ENCODE measurements around the gene TIMP2. TPM values are rescaled to one million over a fixed set of nuclear protein-coding genes. Genes with fewer than 3 reads are reported as not detected.

The TIMP2 gene
- polyA plus RNA-seq, 2 of the 4 experiments (the other 2 are of a cell fraction), result 68.1 to 166 TPM

- ChIA-PET CTCF (interaction anchor here (1.0 to 5.7 kb wide), 8 partner anchors 9 to 87 kb away, joined by 3 to 62 read pairs (median 8); no protein-coding TSS in a partner anchor), POLR2A (no interaction called here)
- H3K4me3 ChIP-seq, result no peak overlapping the region
- TF ChIP-seq HEYL (CRISPR knock-in tag; IDR thresholded peaks at IDR 0.05) (no peak), HOXB13 (CRISPR knock-in tag; IDR thresholded peaks at IDR 0.05; ENCODE audit: low read depth) (no peak), KDM1A (IDR thresholded peaks at IDR 0.05; ENCODE audit: low read depth) (no peak), E2F6 (IDR thresholded peaks at IDR 0.05; ENCODE audit: borderline replicate concordance, low read depth) (no peak), RARB (CRISPR knock-in tag; IDR thresholded peaks at IDR 0.05) (no peak), POLR2AphosphoS2 (conservative IDR thresholded peaks at IDR 0.05; ENCODE audit: low read length) (no peak), KDM5A (IDR thresholded peaks at IDR 0.05) (no peak), MAFK (IDR thresholded peaks at IDR 0.05; ENCODE audit: partially characterized antibody) (no peak), CEBPB (IDR thresholded peaks at IDR 0.05) (no peak), RNF2 (IDR thresholded peaks at IDR 0.05; ENCODE audit: borderline replicate concordance, low read depth) (no peak), NPAS2 (CRISPR knock-in tag; IDR thresholded peaks at IDR 0.05; ENCODE audit: borderline replicate concordance) (no peak), CHD2 (IDR thresholded peaks at IDR 0.05; ENCODE audit: low read length, partially characterized antibody) (no peak), USF2 (IDR thresholded peaks at IDR 0.05) (no peak), ZSCAN20 (CRISPR knock-in tag; IDR thresholded peaks at IDR 0.05) (no peak), FOXS1 (CRISPR knock-in tag; IDR thresholded peaks at IDR 0.05) (no peak), MYC (IDR thresholded peaks at IDR 0.05; ENCODE audit: borderline replicate concordance, low read length) (no peak), JUN (IDR thresholded peaks at IDR 0.05) (no peak), FOSL2 (IDR thresholded peaks at IDR 0.05) (no peak), FOSL2 (CRISPR knock-in tag; IDR thresholded peaks at IDR 0.05) (no peak)
- TF ChIP-seq, protein P1, sequence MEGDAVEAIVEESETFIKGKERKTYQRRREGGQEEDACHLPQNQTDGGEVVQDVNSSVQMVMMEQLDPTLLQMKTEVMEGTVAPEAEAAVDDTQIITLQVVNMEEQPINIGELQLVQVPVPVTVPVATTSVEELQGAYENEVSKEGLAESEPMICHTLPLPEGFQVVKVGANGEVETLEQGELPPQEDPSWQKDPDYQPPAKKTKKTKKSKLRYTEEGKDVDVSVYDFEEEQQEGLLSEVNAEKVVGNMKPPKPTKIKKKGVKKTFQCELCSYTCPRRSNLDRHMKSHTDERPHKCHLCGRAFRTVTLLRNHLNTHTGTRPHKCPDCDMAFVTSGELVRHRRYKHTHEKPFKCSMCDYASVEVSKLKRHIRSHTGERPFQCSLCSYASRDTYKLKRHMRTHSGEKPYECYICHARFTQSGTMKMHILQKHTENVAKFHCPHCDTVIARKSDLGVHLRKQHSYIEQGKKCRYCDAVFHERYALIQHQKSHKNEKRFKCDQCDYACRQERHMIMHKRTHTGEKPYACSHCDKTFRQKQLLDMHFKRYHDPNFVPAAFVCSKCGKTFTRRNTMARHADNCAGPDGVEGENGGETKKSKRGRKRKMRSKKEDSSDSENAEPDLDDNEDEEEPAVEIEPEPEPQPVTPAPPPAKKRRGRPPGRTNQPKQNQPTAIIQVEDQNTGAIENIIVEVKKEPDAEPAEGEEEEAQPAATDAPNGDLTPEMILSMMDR (IDR thresholded peaks at IDR 0.05), result no peak
- no peak for ATAC-seq
- no peak overlapping the region for H3K27ac ChIP-seq
- no peak overlapping the region for H3K4me2 ChIP-seq
- peaks cover 15% of the 10 kb centered on the region for H3K4me1 ChIP-seq
- WGBS (ENCODE audit: missing lambda C conversion rate), result 74% methylated on average over 8 of the region's 10 CpGs
- no peak for DNase-seq (ENCODE audit: low read depth in 1 of 2, low spot score in 1 of 2)
- H3K9me3 ChIP-seq, result peaks cover 30% of the 10 kb centered on the region
- FAIRE-seq, result no peak
Observed at GRCh38 chr17:78952706-78953105, 27.5 kb upstream of the TIMP2 start.

DNA sequence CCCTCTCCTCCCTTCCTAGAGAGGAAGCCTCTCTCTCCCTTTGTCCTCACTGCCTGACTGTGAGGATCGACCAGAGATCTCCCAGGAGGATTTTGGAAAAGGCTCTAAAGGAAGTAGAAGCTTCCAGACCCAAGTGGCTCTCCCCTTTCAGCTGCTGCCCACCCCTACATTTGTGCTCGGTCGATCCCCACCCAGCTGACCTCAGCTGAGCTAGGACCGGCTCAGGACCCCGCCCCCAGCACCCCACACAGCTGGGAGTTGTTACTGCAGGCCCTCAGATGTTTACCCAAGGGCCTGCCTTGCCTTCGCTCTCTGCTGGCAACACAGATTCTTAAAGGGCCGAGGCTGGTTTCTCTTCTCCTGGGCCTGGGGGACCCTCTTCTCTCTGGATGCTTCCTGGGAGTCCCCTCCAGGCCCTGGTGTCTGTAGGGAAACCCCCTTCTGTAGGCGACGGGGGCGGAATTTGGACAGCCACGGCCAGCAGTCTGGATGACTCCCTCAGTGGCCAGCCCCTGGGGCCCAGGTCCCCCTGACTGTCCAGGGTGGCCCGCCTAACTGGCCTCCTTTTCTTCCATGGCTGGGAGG lies 26.9 kb upstream of the TIMP2 start:
- ATAC-seq, result no peak
- Histone ChIP-seq H3K27ac (no peak overlapping the region), H3K4me1 (peaks cover 9% of the 10 kb centered on the region), H3K4me2 (no peak overlapping the region), H3K9me3 (peaks cover 30% of the 10 kb centered on the region), H3K4me3 (no peak overlapping the region)
- CTCF ChIA-PET, result interaction anchor here (0.9 to 5.7 kb wide), 11 partner anchors 8 to 86 kb away, joined by 3 to 62 read pairs (median 4); no protein-coding TSS in a partner anchor
- FAIRE-seq, result no peak
- POLR2A ChIA-PET, result no interaction called here
- DNase-seq (ENCODE audit: low read depth in 1 of 2, low spot score in 1 of 2), result no peak
- 72% methylated on average over 12 of the region's 12 CpGs for WGBS (ENCODE audit: missing lambda C conversion rate)
- TF ChIP-seq, protein P2, sequence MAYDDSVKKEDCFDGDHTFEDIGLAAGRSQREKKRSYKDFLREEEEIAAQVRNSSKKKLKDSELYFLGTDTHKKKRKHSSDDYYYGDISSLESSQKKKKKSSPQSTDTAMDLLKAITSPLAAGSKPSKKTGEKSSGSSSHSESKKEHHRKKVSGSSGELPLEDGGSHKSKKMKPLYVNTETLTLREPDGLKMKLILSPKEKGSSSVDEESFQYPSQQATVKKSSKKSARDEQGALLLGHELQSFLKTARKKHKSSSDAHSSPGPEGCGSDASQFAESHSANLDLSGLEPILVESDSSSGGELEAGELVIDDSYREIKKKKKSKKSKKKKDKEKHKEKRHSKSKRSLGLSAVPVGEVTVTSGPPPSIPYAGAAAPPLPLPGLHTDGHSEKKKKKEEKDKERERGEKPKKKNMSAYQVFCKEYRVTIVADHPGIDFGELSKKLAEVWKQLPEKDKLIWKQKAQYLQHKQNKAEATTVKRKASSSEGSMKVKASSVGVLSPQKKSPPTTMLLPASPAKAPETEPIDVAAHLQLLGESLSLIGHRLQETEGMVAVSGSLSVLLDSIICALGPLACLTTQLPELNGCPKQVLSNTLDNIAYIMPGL (CRISPR knock-in tag; IDR thresholded peaks at IDR 0.05; ENCODE audit: borderline replicate concordance), result no peak
- TF ChIP-seq ZSCAN20 (CRISPR knock-in tag; IDR thresholded peaks at IDR 0.05), result no peak
- no peak for TF ChIP-seq RCOR1 (IDR thresholded peaks at IDR 0.05; ENCODE audit: low read depth, low read length)
- TF ChIP-seq, protein P3, sequence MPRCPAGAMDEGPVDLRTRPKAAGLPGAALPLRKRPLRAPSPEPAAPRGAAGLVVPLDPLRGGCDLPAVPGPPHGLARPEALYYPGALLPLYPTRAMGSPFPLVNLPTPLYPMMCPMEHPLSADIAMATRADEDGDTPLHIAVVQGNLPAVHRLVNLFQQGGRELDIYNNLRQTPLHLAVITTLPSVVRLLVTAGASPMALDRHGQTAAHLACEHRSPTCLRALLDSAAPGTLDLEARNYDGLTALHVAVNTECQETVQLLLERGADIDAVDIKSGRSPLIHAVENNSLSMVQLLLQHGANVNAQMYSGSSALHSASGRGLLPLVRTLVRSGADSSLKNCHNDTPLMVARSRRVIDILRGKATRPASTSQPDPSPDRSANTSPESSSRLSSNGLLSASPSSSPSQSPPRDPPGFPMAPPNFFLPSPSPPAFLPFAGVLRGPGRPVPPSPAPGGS (IDR thresholded peaks at IDR 0.05), result no peak
- no peak for TF ChIP-seq RFX5 (IDR thresholded peaks at IDR 0.05)
- no peak for TF ChIP-seq CBX2 (IDR thresholded peaks at IDR 0.05; ENCODE audit: borderline replicate concordance, low read depth)
- no peak for TF ChIP-seq TP53 (CRISPR knock-in tag; IDR thresholded peaks at IDR 0.05)
- TF ChIP-seq USF2 (IDR thresholded peaks at IDR 0.05), result no peak
- no peak for TF ChIP-seq SMC3 (IDR thresholded peaks at IDR 0.05)
- TF ChIP-seq, protein P4, sequence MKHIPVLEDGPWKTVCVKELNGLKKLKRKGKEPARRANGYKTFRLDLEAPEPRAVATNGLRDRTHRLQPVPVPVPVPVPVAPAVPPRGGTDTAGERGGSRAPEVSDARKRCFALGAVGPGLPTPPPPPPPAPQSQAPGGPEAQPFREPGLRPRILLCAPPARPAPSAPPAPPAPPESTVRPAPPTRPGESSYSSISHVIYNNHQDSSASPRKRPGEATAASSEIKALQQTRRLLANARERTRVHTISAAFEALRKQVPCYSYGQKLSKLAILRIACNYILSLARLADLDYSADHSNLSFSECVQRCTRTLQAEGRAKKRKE (CRISPR knock-in tag; IDR thresholded peaks at IDR 0.05; ENCODE audit: low read depth), result no peak
